Tibial artery (tissue), 4 donors: ENCODE results near the gene SAP30L.
A peak's percentile ranks its signal among the peaks of the same experiment; 100 is the strongest.

Experiments used
- DNase-seq, 2 donors: peaks; one replicate each; pipeline ENCODE4 v3.0.0-alpha.2; 2019
- H3K27ac ChIP-seq, 2 donors: fragments of 200-600 bp; sonication (generic) in 1 of 2; 1 replicate in 1 of 2; 2 replicates in 1 of 2; pipeline ENCODE4 v1.5.1; 2018 to 2019; ENCODE audit warnings: mild to moderate bottlenecking in 1 of 2
- H3K27me3 ChIP-seq, 2 donors: fragments of 200-600 bp; sonication (generic) in 1 of 2; one replicate each; pipeline versions ENCODE4 v1.5.1 to v1.6.0; 2016 to 2019
- H3K36me3 ChIP-seq, 3 donors: fragments of 200-600 bp; sonication (generic) in 2 of 3; one replicate each; pipeline ENCODE4 v1.5.1; 2016 to 2019; ENCODE audit warnings: mild to moderate bottlenecking in 2 of 3
- H3K4me1 ChIP-seq, 4 donors: fragments of 200-600 bp; sonication (generic) in 2 of 4; 1 replicate in 3 of 4; 2 replicates in 1 of 4; pipeline ENCODE4 v1.5.1; 2016 to 2019
- H3K4me3 ChIP-seq, 2 donors: fragments of 200-600 bp; sonication (generic) in 1 of 2; 1 replicate in 1 of 2; 2 replicates in 1 of 2; pipeline ENCODE4 v1.5.1; 2018 to 2019; ENCODE audit warnings: mild to moderate bottlenecking in 2 of 2
- H3K9me3 ChIP-seq, 3 donors: fragments of 200-600 bp; sonication (generic) in 1 of 3; one replicate each; pipeline ENCODE4 v1.5.1; 2016 to 2019
- intact Hi-C: fragments of 100-400 bp; cut with DNase I; formaldehyde crosslinking; loops from one replicate; pipeline ENCODE4 v1.15.0; 2023; ENCODE audit warnings: low total_unique reads
- TF ChIP-seq, protein P1 (sequence below), 2 experiments: fragments of 200-600 bp in 1 of 2; fragments of 450-650 bp in 1 of 2; IDR thresholded peaks; one replicate each; pipeline ENCODE4 v1.5.1; 2017 to 2019; ENCODE audit warnings: antibody characterized with exemption in 2 of 2, mild to moderate bottlenecking in 1 of 2, moderate library complexity in 1 of 2

SAP30L gene

GRCh38 chr5:154485850-154486426 lies 40.1 kb downstream of the SAP30L start:
- H3K9me3 ChIP-seq = no peaks in the 10 kb centered on the region
- H3K4me1 ChIP-seq = peaks cover 0 to 14% (median 6%) of the 10 kb centered on the region in 4 donors
- TF ChIP-seq, protein P1, sequence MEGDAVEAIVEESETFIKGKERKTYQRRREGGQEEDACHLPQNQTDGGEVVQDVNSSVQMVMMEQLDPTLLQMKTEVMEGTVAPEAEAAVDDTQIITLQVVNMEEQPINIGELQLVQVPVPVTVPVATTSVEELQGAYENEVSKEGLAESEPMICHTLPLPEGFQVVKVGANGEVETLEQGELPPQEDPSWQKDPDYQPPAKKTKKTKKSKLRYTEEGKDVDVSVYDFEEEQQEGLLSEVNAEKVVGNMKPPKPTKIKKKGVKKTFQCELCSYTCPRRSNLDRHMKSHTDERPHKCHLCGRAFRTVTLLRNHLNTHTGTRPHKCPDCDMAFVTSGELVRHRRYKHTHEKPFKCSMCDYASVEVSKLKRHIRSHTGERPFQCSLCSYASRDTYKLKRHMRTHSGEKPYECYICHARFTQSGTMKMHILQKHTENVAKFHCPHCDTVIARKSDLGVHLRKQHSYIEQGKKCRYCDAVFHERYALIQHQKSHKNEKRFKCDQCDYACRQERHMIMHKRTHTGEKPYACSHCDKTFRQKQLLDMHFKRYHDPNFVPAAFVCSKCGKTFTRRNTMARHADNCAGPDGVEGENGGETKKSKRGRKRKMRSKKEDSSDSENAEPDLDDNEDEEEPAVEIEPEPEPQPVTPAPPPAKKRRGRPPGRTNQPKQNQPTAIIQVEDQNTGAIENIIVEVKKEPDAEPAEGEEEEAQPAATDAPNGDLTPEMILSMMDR (IDR thresholded peaks at IDR 0.05) = no peak
- no peak overlapping the region for H3K4me3 ChIP-seq
- DNase-seq = no peak
- H3K27ac ChIP-seq = no peak overlapping the region
- peaks cover 0 to 95% of the 10 kb centered on the region in 2 donors for H3K27me3 ChIP-seq
- intact Hi-C loops = no loop called here
- H3K36me3 ChIP-seq = no peaks in the 10 kb centered on the region

DNA sequence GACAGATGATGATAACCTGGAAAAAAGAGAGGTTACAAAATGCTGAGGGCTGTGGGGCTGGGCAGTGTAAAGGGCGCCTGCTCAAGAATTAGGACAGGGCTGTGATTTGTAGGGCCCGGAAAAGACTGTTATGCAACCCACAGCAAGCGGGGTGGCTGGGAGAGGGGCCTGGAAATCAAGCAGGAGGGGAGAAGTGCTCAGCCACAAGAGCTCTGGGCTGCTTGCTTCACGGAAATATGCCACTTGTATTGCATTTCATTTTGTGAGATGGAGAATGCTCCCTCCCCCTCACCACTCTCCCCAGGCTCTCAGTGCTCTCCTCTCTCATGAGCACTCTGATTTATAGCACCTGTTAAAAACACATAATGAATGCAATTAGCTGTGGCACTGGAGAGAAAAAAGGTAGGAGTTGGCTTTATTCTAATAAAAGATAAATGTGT lies 40.6 kb downstream of the SAP30L start:
- peaks cover 0 to 14% (median 6%) of the 10 kb centered on the region in 4 donors for H3K4me1 ChIP-seq
- H3K27ac ChIP-seq = no peak overlapping the region
- peak in 1 of 2 donors; percentile 34 for DNase-seq
- intact Hi-C loops = no loop called here
- no peaks in the 10 kb centered on the region for H3K36me3 ChIP-seq
- no peak overlapping the region for H3K4me3 ChIP-seq
- TF ChIP-seq, protein P1 (IDR thresholded peaks at IDR 0.05) = no peak
- peaks cover 0 to 93% of the 10 kb centered on the region in 2 donors for H3K27me3 ChIP-seq
- H3K9me3 ChIP-seq = no peaks in the 10 kb centered on the region

DNA sequence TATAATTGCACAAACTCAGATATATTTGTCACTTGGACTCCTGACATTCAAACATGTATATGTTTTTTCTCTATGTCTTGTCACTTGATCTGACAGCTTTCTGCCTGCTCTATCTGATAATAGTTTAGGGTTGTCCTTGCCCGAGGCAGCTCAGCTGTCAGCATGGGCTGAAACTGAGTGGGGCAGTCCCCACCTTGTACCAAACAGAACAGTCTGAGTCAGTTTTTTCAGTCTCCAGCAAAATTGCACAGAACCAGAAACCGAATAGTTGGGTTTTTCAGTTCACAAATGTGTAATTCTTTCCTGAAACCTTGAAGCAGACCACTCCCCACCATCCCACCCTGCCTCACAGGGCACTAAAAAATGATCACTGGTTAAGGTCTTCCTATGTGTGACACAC lies 41.7 kb downstream of the SAP30L start:
- Histone ChIP-seq H3K27me3 (peaks cover 0 to 90% of the 10 kb centered on the region in 2 donors), H3K4me1 (peaks cover 0 to 13% (median 6%) of the 10 kb centered on the region in 4 donors), H3K36me3 (no peaks in the 10 kb centered on the region), H3K4me3 (no peak overlapping the region), H3K9me3 (no peaks in the 10 kb centered on the region), H3K27ac (no peak overlapping the region)
- intact Hi-C loops = no loop called here
- no peak for DNase-seq
- TF ChIP-seq, protein P1 (IDR thresholded peaks at IDR 0.05) = no peak

- intact Hi-C loops = no loop called here
- Histone ChIP-seq H3K27ac (no peak overlapping the region), H3K4me3 (no peak overlapping the region), H3K9me3 (no peaks in the 10 kb centered on the region), H3K36me3 (no peaks in the 10 kb centered on the region), H3K4me1 (no peaks in the 10 kb centered on the region), H3K27me3 (peaks cover 0 to 63% of the 10 kb centered on the region in 2 donors)
- DNase-seq = peak in 1 of 2 donors; percentile 35
- TF ChIP-seq, protein P1 (IDR thresholded peaks at IDR 0.05) = no peak
Measured at GRCh38 chr5:154491941-154492340, 46.1 kb downstream of the SAP30L start.

DNA sequence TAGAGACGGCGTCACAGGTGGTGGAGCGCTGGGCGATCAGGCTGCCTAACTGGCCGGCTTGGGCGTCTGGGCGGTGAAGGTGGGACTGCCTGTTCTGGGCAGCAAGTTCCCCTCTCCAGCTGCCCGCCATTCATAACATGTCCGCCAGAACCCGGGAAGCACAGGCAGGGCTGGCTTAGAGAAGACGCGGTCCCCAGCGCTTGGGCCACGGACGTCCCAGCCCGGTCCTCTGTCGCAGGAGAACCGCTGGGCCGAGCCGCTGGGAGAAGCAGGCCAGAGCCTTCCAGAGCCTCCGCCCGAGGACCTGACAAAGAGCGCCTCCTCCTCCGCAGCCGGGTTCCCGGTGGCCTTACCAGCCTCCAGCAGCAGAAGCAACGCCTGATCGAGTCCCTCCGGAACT lies 47.5 kb downstream of the SAP30L start:
- TF ChIP-seq, protein P1 (IDR thresholded peaks at IDR 0.05) = no peak
- no peaks in the 10 kb centered on the region for H3K4me1 ChIP-seq
- no peak overlapping the region for H3K27ac ChIP-seq
- H3K36me3 ChIP-seq = no peaks in the 10 kb centered on the region
- H3K27me3 ChIP-seq = peaks cover 0 to 56% of the 10 kb centered on the region in 2 donors
- H3K4me3 ChIP-seq = no peak overlapping the region
- DNase-seq = peak in 1 of 2 donors; percentile 40
- H3K9me3 ChIP-seq = no peaks in the 10 kb centered on the region
- intact Hi-C loops = no loop called here
